Activated CD4-positive, CD25-positive, alpha-beta regulatory T cell (primary cell): ENCODE measurements around the gene FAF2.
"Not testable (repeated sequence)": the region's sequence is repeated elsewhere in the genome, so short reads cannot be mapped to it uniquely, and the experiment has no call there.

Experiments
- DNase-seq, 4 experiments: peaks; one replicate each; lab custom pipeline; 2025; lab: John Stamatoyannopoulos, UW

The FAF2 gene, protein sequence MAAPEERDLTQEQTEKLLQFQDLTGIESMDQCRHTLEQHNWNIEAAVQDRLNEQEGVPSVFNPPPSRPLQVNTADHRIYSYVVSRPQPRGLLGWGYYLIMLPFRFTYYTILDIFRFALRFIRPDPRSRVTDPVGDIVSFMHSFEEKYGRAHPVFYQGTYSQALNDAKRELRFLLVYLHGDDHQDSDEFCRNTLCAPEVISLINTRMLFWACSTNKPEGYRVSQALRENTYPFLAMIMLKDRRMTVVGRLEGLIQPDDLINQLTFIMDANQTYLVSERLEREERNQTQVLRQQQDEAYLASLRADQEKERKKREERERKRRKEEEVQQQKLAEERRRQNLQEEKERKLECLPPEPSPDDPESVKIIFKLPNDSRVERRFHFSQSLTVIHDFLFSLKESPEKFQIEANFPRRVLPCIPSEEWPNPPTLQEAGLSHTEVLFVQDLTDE

DNA sequence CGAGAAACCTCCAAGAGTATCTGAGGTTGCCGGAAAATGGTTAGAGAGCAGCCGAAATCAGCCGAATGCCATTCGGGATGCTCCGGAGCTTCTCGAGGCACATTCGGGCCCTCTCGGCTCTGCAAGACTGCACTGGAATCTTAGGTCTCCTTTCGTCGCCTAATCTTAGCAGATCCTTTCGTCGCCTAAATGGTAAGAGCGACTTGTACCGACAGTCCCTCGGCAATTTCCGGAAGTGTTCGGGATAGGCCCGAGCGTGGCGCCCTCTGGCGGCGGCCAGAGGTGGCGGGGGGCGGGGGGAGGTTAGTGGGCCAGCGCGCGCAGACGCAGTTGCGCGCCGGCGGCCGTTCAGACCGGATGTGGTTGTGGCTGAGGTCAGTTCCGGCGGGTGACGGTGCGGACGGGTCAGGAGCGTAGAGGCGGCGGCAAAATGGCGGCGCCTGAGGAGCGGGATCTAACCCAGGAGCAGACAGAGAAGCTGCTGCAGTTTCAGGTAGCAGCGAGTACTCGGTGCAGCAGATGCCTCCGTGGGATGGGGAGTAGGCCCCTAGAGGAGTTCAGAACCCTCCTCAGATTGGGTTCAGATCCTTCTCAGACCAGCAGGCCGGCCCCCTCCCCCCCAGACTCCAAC is at the start of gene FAF2:
Gene FAF2 (plus strand): TSS at position 408 of the 631 bp plus-strand sequence. CDS start 23 bp downstream, at position 431.
- peak; percentile 93 to 98 (median 95) for DNase-seq

GRCh38 chr5:176400382-176401156 is 47.6 kb upstream of the FAF2 start:
- DNase-seq: no peak

- DNase-seq: no peak
These were observed 46.6 kb upstream of the FAF2 start for GRCh38 chr5:176401281-176402205.

GRCh38 chr5:176405656-176406435 is 42.3 kb upstream of the FAF2 start:
- no peak for DNase-seq

- DNase-seq: no peak
These were observed 41.6 kb upstream of the FAF2 start for GRCh38 chr5:176406436-176407052.

DNA sequence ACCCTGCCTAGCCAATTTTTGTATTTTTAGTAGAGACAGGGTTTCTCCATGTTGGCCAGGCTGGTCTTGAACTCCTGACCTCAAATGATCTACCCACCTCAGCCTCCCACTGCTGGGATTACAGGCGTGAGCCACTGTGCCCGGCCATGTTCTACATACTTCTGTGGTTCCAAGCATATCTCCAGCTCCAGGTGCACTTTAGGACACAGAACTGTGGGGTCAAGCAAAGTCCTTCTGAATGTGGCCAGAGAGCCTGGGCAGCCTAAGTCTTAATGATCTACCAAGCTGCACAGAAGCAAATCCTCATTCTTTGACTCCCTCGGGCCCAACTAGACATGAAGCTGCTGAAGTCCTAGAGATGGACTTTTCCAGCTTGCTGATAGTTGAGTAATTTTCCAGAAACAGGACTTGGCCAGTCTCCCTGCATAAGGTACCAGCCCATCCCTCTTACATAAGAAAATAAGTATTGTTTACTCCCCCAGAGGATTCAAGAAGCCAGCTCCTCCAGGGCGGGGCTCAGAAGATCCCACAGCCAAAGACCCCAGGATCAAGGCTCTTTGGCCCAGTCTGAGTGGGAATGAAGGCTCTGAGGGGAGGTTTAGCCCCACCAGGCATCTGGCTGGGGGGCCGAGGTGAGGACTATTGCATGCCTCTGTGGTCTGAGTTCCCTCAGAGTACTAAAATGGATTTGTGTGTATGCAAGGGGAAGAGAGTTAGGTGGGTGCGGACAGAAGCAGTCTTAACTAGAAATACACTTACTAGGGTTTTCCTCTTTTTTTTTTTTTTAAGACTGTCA is 40.5 kb upstream of the FAF2 start:
- DNase-seq: no peak

GRCh38 chr5:176408252-176408573 is 40.0 kb upstream of the FAF2 start:
- DNase-seq: not testable (repeated sequence)

GRCh38 chr5:176408590-176408989 is 39.6 kb upstream of the FAF2 start:
- no peak for DNase-seq

GRCh38 chr5:176409765-176410164 is 38.4 kb upstream of the FAF2 start:
- no peak for DNase-seq

GRCh38 chr5:176410486-176411180 is 37.6 kb upstream of the FAF2 start:
- no peak for DNase-seq

DNA sequence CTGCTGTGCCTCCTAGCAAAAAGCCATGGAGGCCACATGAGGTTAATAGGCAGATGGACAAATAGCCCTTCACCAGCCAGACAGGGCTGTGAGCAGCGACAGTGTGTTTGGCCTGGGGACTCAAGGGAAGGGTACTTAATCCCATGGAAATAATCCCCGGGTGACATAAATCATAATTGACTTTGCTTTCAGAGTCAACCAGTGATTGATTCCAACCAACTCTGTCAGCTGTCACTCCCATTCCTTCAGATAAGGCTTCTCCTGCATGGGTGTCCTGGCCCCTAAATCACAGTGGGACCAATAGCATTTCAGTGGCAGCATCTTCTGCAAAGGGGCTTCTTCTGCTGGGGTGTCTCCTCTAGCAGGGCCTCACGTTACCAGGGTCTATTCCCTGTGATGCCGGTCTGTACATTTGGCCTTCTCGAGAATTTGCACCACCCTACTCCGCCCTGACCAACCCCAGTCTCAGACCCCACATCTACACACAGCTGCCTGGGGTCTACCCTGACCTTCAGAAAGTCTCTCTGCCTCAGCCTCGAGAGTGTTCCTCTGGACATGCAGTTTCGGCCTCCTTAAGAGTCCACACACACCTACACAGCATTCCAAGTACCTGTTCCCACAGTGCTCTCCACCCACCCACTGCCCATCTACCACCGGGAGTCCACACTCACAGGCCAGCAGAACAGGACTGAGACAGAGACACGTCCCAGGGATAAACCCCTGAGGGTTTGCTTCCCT is 35.5 kb upstream of the FAF2 start:
- no peak for DNase-seq

DNA sequence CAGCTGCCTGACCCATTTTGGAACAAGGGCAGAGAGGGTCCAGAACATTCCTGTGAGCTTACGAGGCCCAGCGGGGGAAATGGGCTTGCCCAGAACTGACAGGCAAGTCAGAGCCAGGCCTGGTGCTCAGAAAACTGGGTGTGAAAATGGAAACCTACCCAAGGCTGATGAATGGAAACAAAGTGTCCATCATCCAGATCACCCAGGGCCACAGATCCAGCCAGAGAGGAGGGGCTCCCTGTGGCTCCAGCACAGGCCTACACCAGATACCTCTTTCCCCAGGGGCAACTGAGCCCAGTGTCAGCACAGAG is 35.0 kb upstream of the FAF2 start:
- DNase-seq: no peak

DNA sequence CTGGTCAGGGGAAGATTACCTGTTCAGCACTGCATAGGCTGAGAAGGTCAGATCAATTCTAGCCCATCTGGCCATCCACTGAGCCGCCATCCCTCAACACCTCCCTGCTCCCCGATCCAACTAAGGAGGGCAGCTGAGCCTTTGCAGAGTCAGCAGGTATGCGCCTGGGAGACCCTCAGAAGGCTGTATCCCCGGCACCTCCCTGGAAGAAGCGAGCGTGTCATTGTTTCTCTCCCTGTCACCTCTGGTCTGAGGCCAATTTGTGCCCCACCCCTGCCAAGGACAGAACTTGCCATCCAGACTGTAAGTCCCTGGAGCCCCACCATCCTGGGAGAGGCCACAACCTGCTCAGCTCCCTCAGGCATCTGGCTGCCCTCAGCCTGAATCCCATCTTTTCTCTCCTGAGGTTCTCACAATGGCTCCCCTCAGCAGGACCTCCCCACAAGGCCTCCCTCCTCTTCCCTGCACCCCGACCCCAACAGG is 34.4 kb upstream of the FAF2 start:
- DNase-seq: no peak

GRCh38 chr5:176414704-176415103 is 33.5 kb upstream of the FAF2 start:
- no peak for DNase-seq

DNA sequence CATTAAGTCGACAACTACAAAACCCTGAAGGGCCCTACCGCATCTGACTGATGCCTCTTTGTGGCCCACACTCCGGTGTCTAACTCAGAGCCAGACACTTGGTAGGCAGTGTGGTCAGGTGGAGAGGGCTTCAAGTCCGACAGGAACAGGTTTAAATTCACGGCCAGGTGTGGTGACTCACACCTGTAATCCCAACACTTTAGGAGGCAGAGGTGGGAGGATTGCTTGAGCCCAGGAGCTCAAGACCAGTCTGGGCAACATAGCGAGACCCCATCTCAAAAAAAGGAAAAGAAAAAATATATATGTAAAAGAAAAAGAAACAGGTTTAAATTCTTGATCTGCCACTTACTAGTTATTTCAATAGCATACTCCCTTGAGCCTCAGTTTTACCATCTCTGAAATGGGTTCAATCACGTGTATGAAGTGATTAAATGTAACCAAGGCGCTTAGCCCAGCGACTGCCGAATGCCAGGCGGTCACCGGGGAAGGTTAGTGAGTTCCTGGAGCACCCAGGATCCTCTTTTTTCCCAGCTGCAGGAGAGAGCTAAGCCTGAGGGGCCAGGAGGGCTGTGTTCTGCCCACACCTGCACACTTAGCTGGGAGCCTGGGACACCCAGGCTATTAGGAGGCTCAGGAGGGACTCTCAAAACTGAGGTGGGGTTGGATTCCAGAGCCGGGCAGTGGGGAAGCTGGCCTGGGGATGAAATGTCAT is 32.8 kb upstream of the FAF2 start:
- DNase-seq: no peak

DNA sequence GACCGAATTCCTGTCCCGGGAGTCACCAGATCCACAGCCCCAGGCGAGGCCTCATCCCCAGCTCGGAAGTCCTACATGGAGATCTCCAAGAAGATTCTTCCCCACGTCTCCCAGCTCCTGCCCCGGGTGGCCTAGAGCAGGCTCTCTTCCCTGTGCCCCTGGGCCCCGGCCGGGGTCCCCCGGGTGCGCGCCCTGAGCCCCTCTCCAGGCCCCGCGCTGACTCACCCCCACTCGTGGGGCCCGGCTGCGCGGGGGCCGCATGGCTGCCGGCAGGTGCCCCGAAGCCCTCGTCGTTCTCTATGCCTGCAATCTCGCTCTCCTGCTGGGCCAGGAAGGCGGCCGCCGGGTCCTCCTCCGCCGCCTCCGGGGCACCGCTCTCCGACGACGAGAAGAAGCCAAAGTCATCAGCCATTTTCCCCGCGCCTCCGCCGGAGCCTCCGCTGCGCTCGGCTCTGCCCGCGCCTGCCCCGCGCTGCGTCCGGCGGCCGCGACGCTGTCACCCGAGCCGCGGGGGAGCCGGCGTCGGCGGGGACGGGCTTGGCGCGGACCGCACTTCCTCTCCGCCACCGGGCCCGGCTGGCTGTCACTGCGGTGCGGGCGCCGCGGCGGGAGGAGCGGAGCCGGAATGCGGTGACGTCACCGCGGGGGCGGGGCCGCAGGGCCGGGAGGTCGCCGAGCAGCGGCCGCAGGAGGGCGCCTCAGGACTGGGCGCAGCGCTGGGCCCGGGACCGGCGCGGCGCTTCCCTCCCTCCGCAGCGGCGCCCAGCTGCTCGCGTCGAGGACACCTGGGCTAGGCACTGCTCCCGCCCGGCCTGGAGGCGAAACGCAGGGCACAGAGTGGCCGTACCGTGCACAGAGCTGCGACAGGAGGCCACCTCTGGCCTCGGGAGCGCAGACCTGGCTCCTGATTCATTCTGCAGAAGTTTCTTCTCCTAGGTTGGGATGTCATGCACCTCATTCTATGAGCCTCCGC is 31.9 kb upstream of the FAF2 start, which contains the start of gene CLTB:
Gene CLTB (minus strand): TSS at position 588 of the 973 bp plus-strand sequence. CDS start 176 bp downstream, at position 412.
- peak; percentile 75 to 91 (median 84) for DNase-seq
